HepG2 (cell line): ENCODE measurements around the gene RANBP3L. TPM values are rescaled to one million over a fixed set of nuclear protein-coding genes. Genes with fewer than 3 reads are reported as not detected.
A peak's percentile ranks its signal among the peaks of the same experiment; 100 is the strongest.

Source experiments
- KDM5B ChIP-seq: sonication (generic); formaldehyde crosslinking; IDR thresholded peaks from 2 replicates; pipeline ENCODE4 v1.4.0; 2020; ENCODE audit warnings: missing genetic modification reagents, mild to moderate bottlenecking, borderline replicate concordance
- POGZ ChIP-seq: sonication (generic); formaldehyde crosslinking; IDR thresholded peaks from 2 replicates; pipeline ENCODE4 v1.4.0; 2020; ENCODE audit warnings: mild to moderate bottlenecking, missing genetic modification reagents
- POLR2AphosphoS5 ChIP-seq: IDR thresholded peaks from 2 replicates; pipeline ENCODE4 v1.6.1; 2012; ENCODE audit warnings: low read depth, low read length
- SNAPC2 ChIP-seq: sonication (generic); formaldehyde crosslinking; IDR thresholded peaks from 2 replicates; pipeline ENCODE4 v1.8.1; 2022; ENCODE audit warnings: mild to moderate bottlenecking, missing genetic modification reagents
- TBX2 ChIP-seq: sonication (generic); formaldehyde crosslinking; IDR thresholded peaks from 2 replicates; pipeline ENCODE4 v1.5.0; 2020; ENCODE audit warnings: missing genetic modification reagents, mild to moderate bottlenecking, borderline replicate concordance
- ZBTB38 ChIP-seq: sonication (generic); formaldehyde crosslinking; IDR thresholded peaks from 2 replicates; pipeline ENCODE4 v1.5.1; 2020; ENCODE audit warnings: mild to moderate bottlenecking, missing genetic modification reagents
- ZNF441 ChIP-seq: sonication (generic); formaldehyde crosslinking; IDR thresholded peaks from 2 replicates; pipeline ENCODE4 v1.7.0; 2021; ENCODE audit warnings: missing genetic modification reagents, borderline replicate concordance
- ZNF547 ChIP-seq: sonication (generic); formaldehyde crosslinking; IDR thresholded peaks from 2 replicates; pipeline ENCODE4 v1.5.1; 2020; ENCODE audit warnings: mild to moderate bottlenecking, missing genetic modification reagents
- polyA plus RNA-seq, 8 experiments: library from polyadenylated mRNA; depleted of rRNA in 3 of 8; stranded (reverse) in 7 of 8; unstranded in 1 of 8; fragments of >200 nt; fragmentation: Illumina TruSeq in 4 of 8; extraction: Trizol in 4 of 8; gene quantifications; 2 replicates each; pipeline versions ENCODE4 v1.2.1 to v1.2.3, GENCODE V29; 2011 to 2016; ENCODE audit warnings: low read depth in 4 of 8, missing spikeins in 1 of 8, mixed read lengths in 1 of 8; ENCODE audit not compliant: insufficient read depth in 1 of 8
- total RNA-seq, 5 experiments: library from RNA; depleted of rRNA; stranded (reverse); fragments of >200 nt; fragmentation: Illumina TruSeq; extraction: Trizol; gene quantifications; 2 replicates each; pipeline ENCODE4 v1.2.3, GENCODE V29; 2016; ENCODE audit warnings: low read depth in 1 of 5
- TF ChIP-seq, protein P1 (sequence below): sonication (generic); formaldehyde crosslinking; IDR thresholded peaks from one replicate; pipeline ENCODE4 v1.5.1; 2020; ENCODE audit warnings: mild to moderate bottlenecking, missing genetic modification reagents; ENCODE audit errors: not compliant biosample characterization
- TF ChIP-seq, protein P2 (sequence below): sonication (generic); formaldehyde crosslinking; IDR thresholded peaks from 2 replicates; pipeline ENCODE4 v1.4.0; 2020; ENCODE audit warnings: missing genetic modification reagents, mild to moderate bottlenecking, borderline replicate concordance
- TF ChIP-seq, protein P3 (sequence below): sonication (generic); formaldehyde crosslinking; IDR thresholded peaks from 2 replicates; pipeline ENCODE4 v1.4.0; 2020; ENCODE audit warnings: mild to moderate bottlenecking, missing genetic modification reagents

RANBP3L gene
- total and polyA plus RNA-seq, 2 of the 13 experiments (the other 11 are each of a cell fraction or from before 2014, with no cell fraction given) = 0.09 TPM; not detected in 1

DNA sequence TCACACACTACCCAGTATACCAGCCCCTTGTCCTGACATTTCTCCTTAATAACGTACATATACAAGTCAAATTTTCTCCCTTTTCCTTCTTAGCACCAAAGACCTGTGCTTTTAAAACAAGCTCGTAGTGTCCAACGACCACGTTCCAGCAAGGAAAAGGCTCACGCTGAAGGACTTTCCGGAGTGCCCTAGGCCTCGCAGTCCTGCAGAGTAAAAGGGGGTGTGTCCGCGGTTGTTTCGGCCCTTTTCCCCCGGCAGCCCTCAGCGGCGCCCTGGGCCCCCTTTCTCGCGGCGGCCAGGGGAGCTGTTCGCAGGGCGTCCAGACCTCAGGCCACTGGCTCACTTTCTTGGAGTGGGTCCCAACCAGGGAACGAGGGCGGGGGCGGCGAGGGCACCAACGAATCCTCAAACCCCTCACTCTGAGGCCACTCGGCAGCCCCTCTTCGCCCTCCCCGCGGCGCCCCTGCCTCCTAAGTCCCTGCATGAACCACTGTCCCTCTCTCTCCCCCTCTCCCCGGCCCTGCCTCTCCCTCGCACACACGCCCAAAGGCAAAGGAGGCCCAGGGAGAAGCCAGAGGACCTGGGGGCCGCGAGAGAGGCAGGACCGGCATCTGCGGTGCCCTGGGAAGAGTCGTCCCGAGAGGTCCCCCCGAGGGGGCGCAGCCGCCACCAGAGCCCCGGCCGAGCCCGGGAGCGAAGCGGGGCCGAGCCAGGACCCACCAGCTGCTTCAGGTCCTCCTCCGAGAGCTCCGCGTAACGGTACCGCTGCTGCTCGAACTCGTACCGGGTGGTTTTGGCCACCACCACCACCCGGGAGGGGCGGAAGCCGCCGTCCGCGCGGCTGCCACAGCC lies 60.7 kb downstream of the RANBP3L start (continued):
- TF ChIP-seq, protein P1, sequence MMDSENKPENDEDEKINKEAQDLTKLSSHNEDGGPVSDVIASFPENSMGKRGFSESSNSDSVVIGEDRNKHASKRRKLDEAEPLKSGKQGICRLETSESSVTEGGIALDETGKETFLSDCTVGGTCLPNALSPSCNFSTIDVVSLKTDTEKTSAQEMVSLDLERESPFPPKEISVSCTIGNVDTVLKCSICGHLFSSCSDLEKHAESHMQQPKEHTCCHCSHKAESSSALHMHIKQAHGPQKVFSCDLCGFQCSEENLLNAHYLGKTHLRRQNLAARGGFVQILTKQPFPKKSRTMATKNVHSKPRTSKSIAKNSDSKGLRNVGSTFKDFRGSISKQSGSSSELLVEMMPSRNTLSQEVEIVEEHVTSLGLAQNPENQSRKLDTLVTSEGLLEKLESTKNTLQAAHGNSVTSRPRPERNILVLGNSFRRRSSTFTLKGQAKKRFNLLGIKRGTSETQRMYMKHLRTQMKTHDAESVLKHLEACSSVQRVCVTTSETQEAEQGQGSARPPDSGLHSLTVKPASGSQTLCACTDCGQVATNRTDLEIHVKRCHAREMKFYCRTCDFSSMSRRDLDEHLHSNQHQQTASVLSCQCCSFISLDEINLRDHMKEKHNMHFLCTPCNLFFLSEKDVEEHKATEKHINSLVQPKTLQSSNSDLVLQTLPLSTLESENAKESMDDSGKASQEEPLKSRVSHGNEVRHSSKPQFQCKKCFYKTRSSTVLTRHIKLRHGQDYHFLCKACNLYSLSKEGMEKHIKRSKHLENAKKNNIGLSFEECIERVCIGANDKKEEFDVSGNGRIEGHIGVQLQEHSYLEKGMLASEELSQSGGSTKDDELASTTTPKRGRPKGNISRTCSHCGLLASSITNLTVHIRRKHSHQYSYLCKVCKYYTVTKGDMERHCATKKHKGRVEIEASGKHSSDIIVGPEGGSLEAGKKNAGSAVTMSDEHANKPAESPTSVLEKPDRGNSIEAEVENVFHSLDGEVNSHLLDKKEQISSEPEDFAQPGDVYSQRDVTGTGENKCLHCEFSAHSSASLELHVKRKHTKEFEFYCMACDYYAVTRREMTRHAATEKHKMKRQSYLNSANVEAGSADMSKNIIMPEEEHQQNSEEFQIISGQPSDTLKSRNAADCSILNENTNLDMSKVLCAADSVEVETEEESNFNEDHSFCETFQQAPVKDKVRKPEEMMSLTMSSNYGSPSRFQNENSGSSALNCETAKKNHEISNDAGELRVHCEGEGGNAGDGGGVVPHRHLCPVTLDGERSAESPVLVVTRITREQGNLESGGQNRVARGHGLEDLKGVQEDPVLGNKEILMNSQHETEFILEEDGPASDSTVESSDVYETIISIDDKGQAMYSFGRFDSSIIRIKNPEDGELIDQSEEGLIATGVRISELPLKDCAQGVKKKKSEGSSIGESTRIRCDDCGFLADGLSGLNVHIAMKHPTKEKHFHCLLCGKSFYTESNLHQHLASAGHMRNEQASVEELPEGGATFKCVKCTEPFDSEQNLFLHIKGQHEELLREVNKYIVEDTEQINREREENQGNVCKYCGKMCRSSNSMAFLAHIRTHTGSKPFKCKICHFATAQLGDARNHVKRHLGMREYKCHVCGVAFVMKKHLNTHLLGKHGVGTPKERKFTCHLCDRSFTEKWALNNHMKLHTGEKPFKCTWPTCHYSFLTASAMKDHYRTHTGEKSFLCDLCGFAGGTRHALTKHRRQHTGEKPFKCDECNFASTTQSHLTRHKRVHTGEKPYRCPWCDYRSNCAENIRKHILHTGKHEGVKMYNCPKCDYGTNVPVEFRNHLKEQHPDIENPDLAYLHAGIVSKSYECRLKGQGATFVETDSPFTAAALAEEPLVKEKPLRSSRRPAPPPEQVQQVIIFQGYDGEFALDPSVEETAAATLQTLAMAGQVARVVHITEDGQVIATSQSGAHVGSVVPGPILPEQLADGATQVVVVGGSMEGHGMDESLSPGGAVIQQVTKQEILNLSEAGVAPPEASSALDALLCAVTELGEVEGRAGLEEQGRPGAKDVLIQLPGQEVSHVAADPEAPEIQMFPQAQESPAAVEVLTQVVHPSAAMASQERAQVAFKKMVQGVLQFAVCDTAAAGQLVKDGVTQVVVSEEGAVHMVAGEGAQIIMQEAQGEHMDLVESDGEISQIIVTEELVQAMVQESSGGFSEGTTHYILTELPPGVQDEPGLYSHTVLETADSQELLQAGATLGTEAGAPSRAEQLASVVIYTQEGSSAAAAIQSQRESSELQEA (CRISPR knock-in tag) = peak; percentile 58
- 0 out of 2 replicates have a peak, but pooled peaks have one; percentile 33 for TF ChIP-seq ZNF441 (CRISPR knock-in tag)
- 0 out of 2 replicates have a peak, but pooled peaks have one; percentile 34 for TF ChIP-seq POGZ (CRISPR knock-in tag)
- TF ChIP-seq SNAPC2 (CRISPR knock-in tag) = 0 out of 2 replicates have a peak, but pooled peaks have one; percentile 49
- TF ChIP-seq TBX2 (CRISPR knock-in tag) = peak; percentile 51; the same call in 1 of the 2 replicates
- peak; percentile 36; the same call in 1 of the 2 replicates for TF ChIP-seq ZBTB38 (CRISPR knock-in tag)
- TF ChIP-seq, protein P2, sequence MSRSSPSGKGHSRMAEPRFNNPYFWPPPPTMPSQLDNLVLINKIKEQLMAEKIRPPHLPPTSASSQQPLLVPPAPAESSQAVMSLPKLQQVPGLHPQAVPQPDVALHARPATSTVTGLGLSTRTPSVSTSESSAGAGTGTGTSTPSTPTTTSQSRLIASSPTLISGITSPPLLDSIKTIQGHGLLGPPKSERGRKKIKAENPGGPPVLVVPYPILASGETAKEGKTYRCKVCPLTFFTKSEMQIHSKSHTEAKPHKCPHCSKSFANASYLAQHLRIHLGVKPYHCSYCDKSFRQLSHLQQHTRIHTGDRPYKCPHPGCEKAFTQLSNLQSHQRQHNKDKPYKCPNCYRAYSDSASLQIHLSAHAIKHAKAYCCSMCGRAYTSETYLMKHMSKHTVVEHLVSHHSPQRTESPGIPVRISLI (CRISPR knock-in tag) = no peak
- TF ChIP-seq, protein P3, sequence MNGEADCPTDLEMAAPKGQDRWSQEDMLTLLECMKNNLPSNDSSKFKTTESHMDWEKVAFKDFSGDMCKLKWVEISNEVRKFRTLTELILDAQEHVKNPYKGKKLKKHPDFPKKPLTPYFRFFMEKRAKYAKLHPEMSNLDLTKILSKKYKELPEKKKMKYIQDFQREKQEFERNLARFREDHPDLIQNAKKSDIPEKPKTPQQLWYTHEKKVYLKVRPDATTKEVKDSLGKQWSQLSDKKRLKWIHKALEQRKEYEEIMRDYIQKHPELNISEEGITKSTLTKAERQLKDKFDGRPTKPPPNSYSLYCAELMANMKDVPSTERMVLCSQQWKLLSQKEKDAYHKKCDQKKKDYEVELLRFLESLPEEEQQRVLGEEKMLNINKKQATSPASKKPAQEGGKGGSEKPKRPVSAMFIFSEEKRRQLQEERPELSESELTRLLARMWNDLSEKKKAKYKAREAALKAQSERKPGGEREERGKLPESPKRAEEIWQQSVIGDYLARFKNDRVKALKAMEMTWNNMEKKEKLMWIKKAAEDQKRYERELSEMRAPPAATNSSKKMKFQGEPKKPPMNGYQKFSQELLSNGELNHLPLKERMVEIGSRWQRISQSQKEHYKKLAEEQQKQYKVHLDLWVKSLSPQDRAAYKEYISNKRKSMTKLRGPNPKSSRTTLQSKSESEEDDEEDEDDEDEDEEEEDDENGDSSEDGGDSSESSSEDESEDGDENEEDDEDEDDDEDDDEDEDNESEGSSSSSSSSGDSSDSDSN (CRISPR knock-in tag) = peak; percentile 80
- no peak for TF ChIP-seq ZNF547 (CRISPR knock-in tag)
- 0 out of 2 replicates have a peak, but pooled peaks have one; percentile 26 for TF ChIP-seq POLR2AphosphoS5
- 0 out of 2 replicates have a peak, but pooled peaks have one; percentile 2 for TF ChIP-seq KDM5B (CRISPR knock-in tag)
